ENCODE results near the gene NR2F1-AS1.

The NR2F1-AS1 gene

GRCh38 chr5:93596676-93597490 lies 15.9 kb upstream of the NR2F1-AS1 start:
- H3K4me3 ChIP-seq (ENCODE audit: low read depth, low read length) = no peak overlapping the region
- no peaks in the 10 kb centered on the region for H3K9me3 ChIP-seq (ENCODE audit: control insufficient read depth, low read length)
- no peak overlapping the region for H3K9ac ChIP-seq
- H2AFZ ChIP-seq = no peak overlapping the region
- TF ChIP-seq CTCF (IDR thresholded peaks at IDR 0.05) = no peak
- no peaks in the 10 kb centered on the region for H3K36me3 ChIP-seq (ENCODE audit: control insufficient read depth, insufficient read depth, low read length)
- no peak overlapping the region for H3K27ac ChIP-seq
- no peaks in the 10 kb centered on the region for H3K4me1 ChIP-seq
- peaks cover 4% of the 10 kb centered on the region for H3K27me3 ChIP-seq (ENCODE audit: control insufficient read depth, insufficient read depth, low read length)
- no peak overlapping the region for H3K4me2 ChIP-seq (ENCODE audit: low read length)
- H3K79me2 ChIP-seq = no peaks in the 10 kb centered on the region

GRCh38 chr5:93596310-93596675 lies 15.3 kb upstream of the NR2F1-AS1 start:
- Histone ChIP-seq H3K36me3 (ENCODE audit: control insufficient read depth, insufficient read depth, low read length) (no peaks in the 10 kb centered on the region), H3K4me1 (no peaks in the 10 kb centered on the region), H3K9ac (no peak overlapping the region), H3K4me3 (ENCODE audit: low read depth, low read length) (no peak overlapping the region), H3K79me2 (no peaks in the 10 kb centered on the region), H3K27me3 (ENCODE audit: control insufficient read depth, insufficient read depth, low read length) (peaks cover 3% of the 10 kb centered on the region), H3K27ac (no peak overlapping the region), H3K4me2 (ENCODE audit: low read length) (no peak overlapping the region), H3K9me3 (ENCODE audit: control insufficient read depth, low read length) (no peaks in the 10 kb centered on the region), H2AFZ (no peak overlapping the region)
- no peak for TF ChIP-seq CTCF (IDR thresholded peaks at IDR 0.05)

DNA sequence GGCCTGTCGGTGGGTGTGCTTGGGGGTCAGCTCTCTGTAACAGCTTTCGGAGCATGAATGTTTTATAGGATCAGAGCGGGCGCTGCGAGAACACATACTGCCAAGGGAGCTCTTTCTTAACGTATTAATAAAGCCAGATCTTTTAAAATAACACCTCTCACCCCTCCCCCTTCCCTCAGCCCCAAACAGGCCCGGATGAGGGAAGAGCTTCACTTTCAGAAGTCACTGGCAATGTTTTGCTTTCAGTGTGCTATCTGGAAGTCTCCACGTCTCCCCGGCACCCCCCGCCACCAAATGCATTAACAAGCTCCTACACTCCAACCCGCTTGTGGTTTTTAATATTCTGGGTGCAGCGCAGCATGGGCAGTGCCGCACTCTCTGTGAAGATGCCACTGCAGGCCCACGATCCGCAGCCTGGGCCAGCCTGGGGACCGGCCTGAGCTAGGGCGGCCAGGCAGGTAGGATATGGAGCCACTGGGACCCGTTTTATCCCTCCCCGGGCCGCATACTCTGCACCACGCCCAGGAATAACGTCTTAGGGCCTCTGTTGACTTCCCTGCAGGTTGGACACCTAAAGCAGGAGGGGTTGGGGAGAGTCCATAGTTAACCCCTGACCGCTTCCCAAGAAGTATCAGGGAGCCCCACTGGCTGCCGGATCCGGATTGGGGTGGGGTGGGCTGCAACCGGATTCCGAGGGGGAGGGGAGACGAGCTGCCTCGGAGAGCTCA lies 14.6 kb upstream of the NR2F1-AS1 start:
- Histone ChIP-seq H3K4me1 (no peaks in the 10 kb centered on the region), H3K36me3 (ENCODE audit: control insufficient read depth, insufficient read depth, low read length) (no peaks in the 10 kb centered on the region), H3K9me3 (ENCODE audit: control insufficient read depth, low read length) (no peaks in the 10 kb centered on the region), H3K4me2 (ENCODE audit: low read length) (no peak overlapping the region), H3K4me3 (ENCODE audit: low read depth, low read length) (no peak overlapping the region), H3K9ac (no peak overlapping the region), H3K27me3 (ENCODE audit: control insufficient read depth, insufficient read depth, low read length) (peaks cover 2% of the 10 kb centered on the region), H3K79me2 (no peaks in the 10 kb centered on the region), H3K27ac (no peak overlapping the region), H2AFZ (no peak overlapping the region)
- no peak for TF ChIP-seq CTCF (IDR thresholded peaks at IDR 0.05)

DNA sequence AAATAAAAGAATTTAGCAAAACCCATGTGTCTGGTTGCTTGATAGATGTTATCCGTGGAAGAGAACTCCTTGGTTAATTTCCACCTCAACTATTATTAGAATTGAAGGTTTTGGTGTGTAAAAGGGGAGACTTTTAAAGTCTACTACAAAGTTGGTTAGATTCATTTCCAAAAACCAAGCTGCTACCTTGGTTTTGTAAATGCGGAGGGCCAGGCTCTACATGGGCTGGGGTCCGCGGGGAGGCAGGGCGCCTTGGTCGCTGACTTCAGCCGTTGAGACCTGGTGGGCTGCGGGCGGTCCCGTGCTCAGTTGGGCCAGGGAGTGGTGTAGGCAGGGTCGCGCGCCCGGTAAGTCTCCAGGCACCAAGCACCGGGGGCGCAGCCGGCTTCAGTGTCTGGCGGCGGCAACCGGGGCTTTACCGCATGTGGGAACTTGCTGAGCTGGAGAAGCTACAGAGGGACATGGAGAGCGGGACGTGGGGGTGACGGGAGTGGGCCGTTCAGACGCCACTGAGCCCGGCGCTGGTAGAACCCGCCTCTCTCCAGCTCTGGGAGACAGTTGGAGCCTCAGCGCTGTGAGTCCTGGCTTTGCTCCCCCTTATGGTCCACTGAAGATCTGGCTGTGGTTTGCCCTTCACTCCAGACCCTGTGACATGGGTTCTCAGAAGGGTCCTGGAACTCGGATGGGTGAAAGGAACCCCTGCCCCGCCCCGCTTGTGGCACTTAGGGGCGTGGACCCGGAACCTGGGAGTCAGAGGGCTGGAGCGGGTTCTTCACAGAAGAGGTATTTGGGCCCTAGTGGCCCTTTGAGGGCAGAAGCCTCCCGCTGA lies 13.8 kb upstream of the NR2F1-AS1 start:
- Histone ChIP-seq H3K9me3 (ENCODE audit: control insufficient read depth, low read length) (no peaks in the 10 kb centered on the region), H3K27ac (no peak overlapping the region), H3K27me3 (ENCODE audit: control insufficient read depth, insufficient read depth, low read length) (peaks cover 2% of the 10 kb centered on the region), H3K36me3 (ENCODE audit: control insufficient read depth, insufficient read depth, low read length) (no peaks in the 10 kb centered on the region), H3K79me2 (no peaks in the 10 kb centered on the region), H3K4me2 (ENCODE audit: low read length) (no peak overlapping the region), H3K4me1 (no peaks in the 10 kb centered on the region), H3K9ac (no peak overlapping the region), H2AFZ (no peak overlapping the region), H3K4me3 (ENCODE audit: low read depth, low read length) (no peak overlapping the region)
- TF ChIP-seq CTCF (IDR thresholded peaks at IDR 0.05) = no peak
